ENCODE data around the gene PFDN4. TPM values are rescaled to one million over a fixed set of nuclear protein-coding genes. Genes with fewer than 3 reads are reported as not detected.

Gene PFDN4
- polyA plus RNA-seq, 1 donor from 2014 or later, result 512 TPM

- TF ChIP-seq POLR2AphosphoS5 (IDR thresholded peaks at IDR 0.05) (no peak), EP300 (conservative IDR thresholded peaks at IDR 0.05; ENCODE audit: poor library complexity, severe bottlenecking) (no peak), TAF1 (IDR thresholded peaks at IDR 0.05; ENCODE audit: low read depth) (no peak), RAD21 (conservative IDR thresholded peaks at IDR 0.05) (peak; percentile 25), EZH2 (IDR thresholded peaks at IDR 0.05; ENCODE audit: borderline replicate concordance, insufficient read depth, low read length, poor library complexity, severe bottlenecking) (no peak), CTCF (IDR thresholded peaks at IDR 0.05; ENCODE audit: poor library complexity, severe bottlenecking) (peak; percentile 29), SMC3 (conservative IDR thresholded peaks at IDR 0.05; ENCODE audit: poor library complexity) (no peak)
- Histone ChIP-seq H3K27me3 (ENCODE audit: insufficient read depth, low read depth, low read length) (no peaks in the 10 kb centered on the region), H3K4me3 (ENCODE audit: low read length) (no peak overlapping the region)
These were observed 10.0 kb upstream of the PFDN4 start for GRCh38 chr20:54197621-54198604.

DNA sequence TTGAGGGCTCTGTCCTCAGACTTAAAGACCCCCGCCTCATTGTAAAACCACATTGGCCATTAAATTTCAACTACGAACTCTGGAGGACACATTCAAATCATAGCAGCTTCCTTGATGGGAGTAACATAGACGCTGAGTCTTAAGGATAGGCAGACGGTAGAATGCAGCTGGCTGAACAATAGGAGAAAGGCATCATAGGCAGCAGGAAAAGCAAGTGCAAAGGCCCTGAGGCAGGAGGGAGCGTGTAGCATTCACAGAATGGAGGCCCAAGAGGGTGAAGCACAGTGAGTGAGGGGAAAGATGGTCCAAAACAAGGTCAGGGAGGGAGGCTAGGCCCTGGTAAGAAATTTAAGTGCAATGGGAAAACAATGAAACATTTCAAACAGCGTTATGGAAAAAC lies 8.6 kb upstream of the PFDN4 start:
- Histone ChIP-seq H3K4me2 (ENCODE audit: low read length) (no peak overlapping the region), H3K27me3 (ENCODE audit: insufficient read depth, low read depth, low read length) (no peaks in the 10 kb centered on the region), H3K9ac (ENCODE audit: low read length) (no peak overlapping the region), H4K20me1 (ENCODE audit: insufficient read depth) (no peaks in the 10 kb centered on the region), H3K36me3 (ENCODE audit: insufficient read depth, low read length) (no peaks in the 10 kb centered on the region), H3K27ac (ENCODE audit: low read length) (no peak overlapping the region), H3K9me3 (ENCODE audit: low read length) (no peaks in the 10 kb centered on the region), H3K79me2 (replicated peaks; ENCODE audit: insufficient read depth, low read length) (no peaks in the 10 kb centered on the region), H2AFZ (ENCODE audit: low read depth, low read length) (no peak overlapping the region), H3K4me3 (ENCODE audit: low read length) (no peak overlapping the region), H3F3A (ENCODE audit: insufficient read depth, low read length, poor library complexity, severe bottlenecking) (no peaks in the 10 kb centered on the region), H3K9me2 (ENCODE audit: insufficient read depth, low read length) (no peaks in the 10 kb centered on the region)
- no peak for TF ChIP-seq SMC3 (conservative IDR thresholded peaks at IDR 0.05; ENCODE audit: poor library complexity)
- TF ChIP-seq TAF1 (IDR thresholded peaks at IDR 0.05; ENCODE audit: low read depth), result no peak
- TF ChIP-seq MXI1 (conservative IDR thresholded peaks at IDR 0.05; ENCODE audit: poor library complexity, severe bottlenecking), result no peak
- TF ChIP-seq REST (IDR thresholded peaks at IDR 0.05; ENCODE audit: borderline replicate concordance), result no peak
- no peak for TF ChIP-seq CTCF (IDR thresholded peaks at IDR 0.05; ENCODE audit: poor library complexity, severe bottlenecking)
- TF ChIP-seq RAD21 (conservative IDR thresholded peaks at IDR 0.05), result no peak
- TF ChIP-seq EP300 (conservative IDR thresholded peaks at IDR 0.05; ENCODE audit: poor library complexity, severe bottlenecking), result no peak
- no peak for TF ChIP-seq EZH2 (IDR thresholded peaks at IDR 0.05; ENCODE audit: borderline replicate concordance, insufficient read depth, low read length, poor library complexity, severe bottlenecking)
- TF ChIP-seq POLR2AphosphoS5 (IDR thresholded peaks at IDR 0.05), result no peak

More at GRCh38 chr20:54197621-54198604, 10.0 kb upstream of the PFDN4 start:
- H3K9me3 ChIP-seq (ENCODE audit: low read length), result no peaks in the 10 kb centered on the region
- H3F3A ChIP-seq (ENCODE audit: insufficient read depth, low read length, poor library complexity, severe bottlenecking), result no peaks in the 10 kb centered on the region
- H3K36me3 ChIP-seq (ENCODE audit: insufficient read depth, low read length), result no peaks in the 10 kb centered on the region
- H3K9ac ChIP-seq (ENCODE audit: low read length), result no peak overlapping the region
- H3K9me2 ChIP-seq (ENCODE audit: insufficient read depth, low read length), result no peaks in the 10 kb centered on the region
- no peak overlapping the region for H3K4me2 ChIP-seq (ENCODE audit: low read length)
- no peaks in the 10 kb centered on the region for H3K79me2 ChIP-seq (replicated peaks; ENCODE audit: insufficient read depth, low read length)
- no peak overlapping the region for H2AFZ ChIP-seq (ENCODE audit: low read depth, low read length)
- H4K20me1 ChIP-seq (ENCODE audit: insufficient read depth), result no peaks in the 10 kb centered on the region
- H3K27ac ChIP-seq (ENCODE audit: low read length), result no peak overlapping the region

All from neural cell (in vitro differentiated cells).